HCT116 (cell line): ENCODE data around the gene FAM13A. TPM values are rescaled to one million over a fixed set of nuclear protein-coding genes. Genes with fewer than 3 reads are reported as not detected.

Experiments
- ATAC-seq: fragments of 200-7000 bp; cut with Tn5 transposase; 2 replicates; pipeline ENCODE4 v1.9.1; 2020; ENCODE audit warnings: mild to moderate bottlenecking, moderate library complexity
- BruUV-seq: library from RNA; stranded (reverse); fragments of 400-500 nt; replicated peaks from 2 replicates; lab custom pipeline; 2021; lab: Mats Ljungman, UMichigan
- CTCF ChIA-PET: fragments of 300-600 bp; sonication (Branson Sonifier 250); formaldehyde crosslinking; loops from one replicate; lab custom pipeline; 2021; ENCODE audit warnings: antibody characterized with exemption; lab: Charles Lee
- POLR2A ChIA-PET: fragments of 300-600, 350-600 bp; sonication (Branson Sonifier 250); formaldehyde crosslinking; loops from one replicate; lab custom pipeline; 2021; ENCODE audit warnings: antibody characterized with exemption; lab: Charles Lee
- RAD21 ChIA-PET, 2 experiments: fragments of 300-600 bp; sonication (Branson Sonifier 250); formaldehyde crosslinking; loops; one replicate each; lab custom pipeline; 2023; ENCODE audit warnings: low total read pairs in 2 of 2; ENCODE audit not compliant: uncharacterized antibody in 2 of 2, unreplicated experiment in 2 of 2, low non-redundant PET in 1 of 2; lab: Charles Lee
- DNase-seq: peaks from one replicate; pipeline ENCODE4 v3.0.0-alpha.2; 2010; ENCODE audit warnings: low read depth, low spot score
- H2AFZ ChIP-seq: fragments of 200-600 bp; shearing (Covaris generic), sonication (generic); 2 replicates; pipeline ENCODE4 v1.6.1; 2017; ENCODE audit warnings: low read depth, mixed run types, mixed read lengths, antibody characterized with exemption, low read length; ENCODE audit not compliant: poor library complexity, severe bottlenecking
- H3K27ac ChIP-seq: 2 replicates; pipeline ENCODE4 v1.5.1; 2012; ENCODE audit warnings: low read depth, low read length
- H3K27me3 ChIP-seq: fragments of 200-600 bp; sonication (generic); 2 replicates; pipeline ENCODE4 v1.6.1; 2016; ENCODE audit warnings: mixed run types, low read length, mixed read lengths; ENCODE audit not compliant: insufficient read depth
- H3K36me3 ChIP-seq, 2 experiments: fragments of 200-500 bp in 1 of 2; fragments of 200-600 bp in 1 of 2; sonication (Bioruptor generic) in 1 of 2; sonication (generic) in 1 of 2; 2 replicates each; pipeline versions ENCODE4 v1.5.1 to v1.6.1; 2014 to 2016; ENCODE audit warnings: low read length in 2 of 2, inconsistent platforms in 1 of 2, mixed read lengths in 1 of 2, mixed run types in 1 of 2; ENCODE audit not compliant: insufficient read depth in 2 of 2, control insufficient read depth in 1 of 2
- H3K4me1 ChIP-seq, 2 experiments: fragments of 200-600 bp in 1 of 2; sonication (generic) in 1 of 2; 2 replicates each; pipeline versions ENCODE4 v1.5.1 to v1.6.1; 2012 to 2017; ENCODE audit warnings: low read length in 2 of 2, inconsistent platforms in 1 of 2, mild to moderate bottlenecking in 1 of 2, mixed read lengths in 1 of 2, mixed run types in 1 of 2, moderate library complexity in 1 of 2; ENCODE audit not compliant: insufficient read depth in 2 of 2, control insufficient read depth in 1 of 2
- H3K4me2 ChIP-seq: fragments of 200-600 bp; sonication (generic); 2 replicates; pipeline ENCODE4 v1.6.1; 2017; ENCODE audit warnings: mixed run types, low read length, mixed read lengths
- H3K4me3 ChIP-seq, 2 experiments: fragments of 200-600 bp in 1 of 2; sonication (generic) in 1 of 2; replicated peaks in 1 of 2; 2 replicates each; pipeline ENCODE4 v1.5.1; 2011 to 2016; ENCODE audit warnings: low read length in 2 of 2, control low read depth in 1 of 2, low read depth in 1 of 2, mild to moderate bottlenecking in 1 of 2, mixed read lengths in 1 of 2, mixed run types in 1 of 2
- H3K79me2 ChIP-seq: fragments of 200-600 bp; sonication (generic); 2 replicates; pipeline ENCODE4 v1.6.1; 2017; ENCODE audit warnings: mild to moderate bottlenecking, mixed run types, low read length, moderate library complexity, mixed read lengths; ENCODE audit not compliant: insufficient read depth
- H3K9ac ChIP-seq: fragments of 200-600 bp; sonication (generic); 2 replicates; pipeline ENCODE4 v1.6.1; 2016; ENCODE audit warnings: low read length, mixed read lengths
- H3K9me2 ChIP-seq: fragments of 200-600 bp; sonication (generic), shearing (Covaris generic); 2 replicates; pipeline ENCODE4 v1.6.1; 2017; ENCODE audit warnings: mixed run types, mild to moderate bottlenecking, moderate library complexity; ENCODE audit not compliant: insufficient read depth
- H3K9me3 ChIP-seq, 2 experiments: fragments of 200-500 bp in 1 of 2; fragments of 200-600 bp in 1 of 2; sonication (Bioruptor generic) in 1 of 2; sonication (generic) in 1 of 2; 2 replicates each; pipeline ENCODE4 v1.6.1; 2014 to 2017; ENCODE audit warnings: low read length in 2 of 2, mixed read lengths in 2 of 2, inconsistent platforms in 1 of 2, low read depth in 1 of 2, mild to moderate bottlenecking in 1 of 2, mixed run types in 1 of 2, moderate library complexity in 1 of 2; ENCODE audit not compliant: control insufficient read depth in 1 of 2, insufficient read depth in 1 of 2
- H4K20me1 ChIP-seq: fragments of 200-600 bp; sonication (generic), shearing (Covaris generic); 2 replicates; pipeline ENCODE4 v1.6.1; 2017; ENCODE audit warnings: mixed run types, mild to moderate bottlenecking, moderate library complexity; ENCODE audit not compliant: insufficient read depth
- CBX3 ChIP-seq: IDR thresholded peaks from 2 replicates; pipeline ENCODE4 v1.6.1; 2012; ENCODE audit warnings: low read depth
- EGR1 ChIP-seq: IDR thresholded peaks from 2 replicates; pipeline ENCODE4 v1.6.1; 2012; ENCODE audit warnings: low read depth
- ELF1 ChIP-seq: IDR thresholded peaks from 2 replicates; pipeline ENCODE4 v1.6.1; 2012; ENCODE audit warnings: low read depth, borderline replicate concordance
- EZH2 ChIP-seq: fragments of 200-600 bp; sonication (generic); IDR thresholded peaks from 2 replicates; pipeline ENCODE4 v1.6.1; 2017; ENCODE audit warnings: antibody characterized with exemption, mixed run types
- EZH2phosphoT487 ChIP-seq: fragments of 200-600 bp; IDR thresholded peaks from 2 replicates; pipeline ENCODE4 v1.6.1; 2018; ENCODE audit warnings: antibody characterized with exemption, borderline replicate concordance
- FOSL1 ChIP-seq: IDR thresholded peaks from 2 replicates; pipeline ENCODE4 v1.6.1; 2012; ENCODE audit warnings: low read depth
- POLR2AphosphoS5 ChIP-seq: IDR thresholded peaks from 2 replicates; pipeline ENCODE4 v1.6.1; 2011; ENCODE audit warnings: mild to moderate bottlenecking, low read depth, low read length, moderate library complexity
- SIN3A ChIP-seq: IDR thresholded peaks from 2 replicates; pipeline ENCODE4 v1.6.1; 2012; ENCODE audit warnings: low read depth
- SRF ChIP-seq: IDR thresholded peaks from 2 replicates; pipeline ENCODE4 v1.6.1; 2012; ENCODE audit warnings: low read depth
- TCF7L2 ChIP-seq: IDR thresholded peaks from 2 replicates; pipeline ENCODE4 v1.7.0; 2011; ENCODE audit warnings: borderline replicate concordance, inconsistent platforms; ENCODE audit not compliant: insufficient read depth, insufficient read length; ENCODE audit errors: extremely low read depth
- YY1 ChIP-seq: IDR thresholded peaks from 2 replicates; pipeline ENCODE4 v1.6.1; 2011; ENCODE audit warnings: low read length, low read depth, moderate library complexity, mild to moderate bottlenecking; ENCODE audit not compliant: insufficient replicate concordance; ENCODE audit errors: extremely low read depth
- ZFX ChIP-seq: fragments of 450-650 bp; IDR thresholded peaks from 2 replicates; pipeline ENCODE4 v1.6.1; 2017
- ZNF274 ChIP-seq: fragments of 200-500 bp; sonication (Bioruptor generic); IDR thresholded peaks from 2 replicates; pipeline ENCODE4 v1.6.1; 2014; ENCODE audit warnings: mild to moderate bottlenecking, low read depth, low read length, inconsistent platforms
- intact Hi-C: fragments of 100-400 bp; cut with micrococcal nuclease; formaldehyde crosslinking; loops from 2 replicates; pipeline ENCODE4 v1.10.0; 2022
- total RNA-seq: library from RNA; stranded (reverse); gene quantifications from one replicate; pipeline ENCODE4 v1.2.1, GENCODE V29; 2021; ENCODE audit not compliant: unreplicated experiment
- TF ChIP-seq, protein P1 (sequence below): IDR thresholded peaks from 2 replicates; pipeline ENCODE4 v1.6.1; 2012
- TF ChIP-seq, protein P2 (sequence below): IDR thresholded peaks from 2 replicates; pipeline ENCODE4 v1.6.1; 2012
- TF ChIP-seq, protein P3 (sequence below), 3 experiments: fragments of 200-600 bp in 1 of 3; sonication (generic) in 1 of 3; IDR thresholded peaks in 2 of 3; conservative IDR thresholded peaks in 1 of 3; 2 replicates each; pipeline ENCODE4 v1.5.1; 2012 to 2017; ENCODE audit warnings: low read depth in 2 of 3, low read length in 2 of 3, antibody characterized with exemption in 1 of 3, borderline replicate concordance in 1 of 3, control low read depth in 1 of 3, mild to moderate bottlenecking in 1 of 3, mixed read lengths in 1 of 3, mixed run types in 1 of 3, moderate library complexity in 1 of 3; ENCODE audit not compliant: insufficient read depth in 1 of 3

Gene FAM13A
- total RNA-seq, 1 experiment from 2014 or later: 17.2 TPM

DNA sequence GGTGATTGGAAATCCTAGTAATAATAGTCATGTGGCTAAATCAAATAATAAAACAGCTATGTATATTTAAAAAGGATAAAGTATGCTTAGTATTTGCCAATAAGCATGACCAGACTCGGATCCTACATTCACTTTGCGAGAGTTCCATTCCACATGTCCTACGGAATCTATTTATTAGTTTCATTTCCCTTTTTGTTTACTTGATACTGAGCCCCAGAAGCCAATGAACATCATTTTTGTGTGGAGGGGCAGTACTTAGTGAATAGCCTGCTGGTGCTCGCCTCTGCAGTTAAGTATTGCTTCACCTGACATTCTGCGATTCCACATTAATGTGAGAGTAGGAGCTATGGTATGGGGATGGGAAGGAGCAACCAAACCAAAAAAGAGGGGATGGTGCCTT is 300.8 kb downstream of the FAM13A start:
- Histone ChIP-seq H3K4me2 (no peak overlapping the region), H4K20me1 (no peaks in the 10 kb centered on the region), H3K9me2 (no peaks in the 10 kb centered on the region), H3K27me3 (no peaks in the 10 kb centered on the region), H2AFZ (no peak overlapping the region), H3K9ac (no peak overlapping the region), H3K4me3 (no peak overlapping the region), H3K36me3 (no peaks in the 10 kb centered on the region), H3K9me3 (no peaks in the 10 kb centered on the region), H3K4me1 (no peaks in the 10 kb centered on the region), H3K79me2 (no peaks in the 10 kb centered on the region), H3K27ac (no peak overlapping the region)
- TF ChIP-seq, protein P1, sequence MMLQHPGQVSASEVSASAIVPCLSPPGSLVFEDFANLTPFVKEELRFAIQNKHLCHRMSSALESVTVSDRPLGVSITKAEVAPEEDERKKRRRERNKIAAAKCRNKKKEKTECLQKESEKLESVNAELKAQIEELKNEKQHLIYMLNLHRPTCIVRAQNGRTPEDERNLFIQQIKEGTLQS: no peak
- TF ChIP-seq ZNF274 (no peak), EZH2phosphoT487 (no peak), SRF (no peak), CBX3 (no peak), POLR2AphosphoS5 (no peak), SIN3A (no peak), TCF7L2 (no peak), EZH2 (no peak), YY1 (no peak), EGR1 (no peak), ZFX (no peak), FOSL1 (no peak), ELF1 (no peak)
- TF ChIP-seq, protein P2, sequence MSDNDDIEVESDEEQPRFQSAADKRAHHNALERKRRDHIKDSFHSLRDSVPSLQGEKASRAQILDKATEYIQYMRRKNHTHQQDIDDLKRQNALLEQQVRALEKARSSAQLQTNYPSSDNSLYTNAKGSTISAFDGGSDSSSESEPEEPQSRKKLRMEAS: no peak
- TF ChIP-seq, protein P3, sequence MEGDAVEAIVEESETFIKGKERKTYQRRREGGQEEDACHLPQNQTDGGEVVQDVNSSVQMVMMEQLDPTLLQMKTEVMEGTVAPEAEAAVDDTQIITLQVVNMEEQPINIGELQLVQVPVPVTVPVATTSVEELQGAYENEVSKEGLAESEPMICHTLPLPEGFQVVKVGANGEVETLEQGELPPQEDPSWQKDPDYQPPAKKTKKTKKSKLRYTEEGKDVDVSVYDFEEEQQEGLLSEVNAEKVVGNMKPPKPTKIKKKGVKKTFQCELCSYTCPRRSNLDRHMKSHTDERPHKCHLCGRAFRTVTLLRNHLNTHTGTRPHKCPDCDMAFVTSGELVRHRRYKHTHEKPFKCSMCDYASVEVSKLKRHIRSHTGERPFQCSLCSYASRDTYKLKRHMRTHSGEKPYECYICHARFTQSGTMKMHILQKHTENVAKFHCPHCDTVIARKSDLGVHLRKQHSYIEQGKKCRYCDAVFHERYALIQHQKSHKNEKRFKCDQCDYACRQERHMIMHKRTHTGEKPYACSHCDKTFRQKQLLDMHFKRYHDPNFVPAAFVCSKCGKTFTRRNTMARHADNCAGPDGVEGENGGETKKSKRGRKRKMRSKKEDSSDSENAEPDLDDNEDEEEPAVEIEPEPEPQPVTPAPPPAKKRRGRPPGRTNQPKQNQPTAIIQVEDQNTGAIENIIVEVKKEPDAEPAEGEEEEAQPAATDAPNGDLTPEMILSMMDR (IDR thresholded peaks at IDR 0.05 in 2 of 3, conservative IDR thresholded peaks at IDR 0.05 in 1 of 3; ENCODE audit: borderline replicate concordance in 1 of 3, insufficient read depth in 1 of 3, low read depth in 2 of 3, low read length in 2 of 3): no peak
- ATAC-seq: no peak
- ChIA-PET CTCF (no interaction called here), POLR2A (no interaction called here), RAD21 (no interaction called here)
- no TSS peak for BruUV-seq
- intact Hi-C loops: no loop called here
- no peak for DNase-seq
